Activated T-helper 9 cell treated with anti-CD3 and anti-CD28 coated beads, Interleukin-2, amount 50 U/mL, for 16 hours (primary cell): Measurements from ENCODE around the gene RPRML.
"Not testable (repeated sequence)": the region's sequence is repeated elsewhere in the genome, so short reads cannot be mapped to it uniquely, and the experiment has no call there.

Source experiments
- DNase-seq: peaks from one replicate; pipeline ENCODE4 v3.0.0-alpha.2; 2020; ENCODE audit warnings: low read depth

RPRML gene

GRCh38 chr17:46976626-46977270, 2.3 kb downstream of the RPRML start:
- no peak for DNase-seq

GRCh38 chr17:46975287-46975686, 3.8 kb downstream of the RPRML start:
- DNase-seq = no peak

GRCh38 chr17:46974086-46974485, 5.0 kb downstream of the RPRML start:
- no peak for DNase-seq

GRCh38 chr17:46972346-46972745, 6.7 kb downstream of the RPRML start:
- DNase-seq = no peak

GRCh38 chr17:46971647-46972300, 7.3 kb downstream of the RPRML start:
- DNase-seq = no peak

- no peak for DNase-seq
Observed at GRCh38 chr17:46968896-46969295, 10.2 kb downstream of the RPRML start.

GRCh38 chr17:46968224-46968834, 10.7 kb downstream of the RPRML start:
- no peak for DNase-seq

GRCh38 chr17:46964315-46965265, 14.5 kb downstream of the RPRML start:
- DNase-seq = no peak

GRCh38 chr17:46963571-46963970, 15.5 kb downstream of the RPRML start:
- no peak for DNase-seq

- DNase-seq = no peak
Observed at GRCh38 chr17:46962374-46962790, 16.7 kb downstream of the RPRML start.

- no peak for DNase-seq
Observed at GRCh38 chr17:46960152-46960551, 18.9 kb downstream of the RPRML start.

GRCh38 chr17:46958041-46958591, 20.9 kb downstream of the RPRML start:
- DNase-seq = no peak

GRCh38 chr17:46953191-46953590, 25.9 kb downstream of the RPRML start:
- not testable (repeated sequence) for DNase-seq

GRCh38 chr17:46952115-46952514, 26.9 kb downstream of the RPRML start:
- no peak for DNase-seq

- no peak for DNase-seq
Observed at GRCh38 chr17:46951706-46952105, 27.3 kb downstream of the RPRML start.

GRCh38 chr17:46950997-46951621, 27.9 kb downstream of the RPRML start:
- no peak for DNase-seq

GRCh38 chr17:46950342-46950996, 28.6 kb downstream of the RPRML start:
- DNase-seq = no peak

GRCh38 chr17:46949291-46950174, 29.5 kb downstream of the RPRML start:
- no peak for DNase-seq

GRCh38 chr17:46948544-46948943, 30.5 kb downstream of the RPRML start:
- no peak for DNase-seq

GRCh38 chr17:46947216-46947615, 31.8 kb downstream of the RPRML start:
- no peak for DNase-seq
